ENCODE data around the gene CYP4V2. TPM values are rescaled to one million over a fixed set of nuclear protein-coding genes. Genes with fewer than 3 reads are reported as not detected.

The CYP4V2 gene
- polyA plus RNA-seq, 1 experiment: 4.2 TPM

DNA sequence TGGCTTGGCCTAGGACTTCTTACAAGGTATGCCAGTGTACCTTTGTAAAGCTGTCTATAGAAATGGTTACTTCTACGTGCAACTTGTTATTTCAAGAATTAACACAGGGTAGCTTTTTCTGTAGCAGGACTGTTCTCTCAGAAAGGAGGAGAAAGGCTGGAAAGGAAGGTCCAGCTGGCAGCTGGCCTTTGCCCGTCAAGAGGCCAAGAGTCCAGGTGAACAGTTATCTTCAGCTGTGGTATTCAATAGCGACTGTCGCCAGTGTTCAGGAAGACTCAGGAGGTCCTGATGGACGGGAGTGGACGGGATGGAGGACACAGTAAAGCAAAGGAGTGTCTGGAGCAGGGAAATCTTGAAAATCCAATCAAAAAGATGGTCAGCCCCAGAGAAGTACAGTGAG, 4.7 kb downstream of the CYP4V2 start:
- TF ChIP-seq, protein P1, sequence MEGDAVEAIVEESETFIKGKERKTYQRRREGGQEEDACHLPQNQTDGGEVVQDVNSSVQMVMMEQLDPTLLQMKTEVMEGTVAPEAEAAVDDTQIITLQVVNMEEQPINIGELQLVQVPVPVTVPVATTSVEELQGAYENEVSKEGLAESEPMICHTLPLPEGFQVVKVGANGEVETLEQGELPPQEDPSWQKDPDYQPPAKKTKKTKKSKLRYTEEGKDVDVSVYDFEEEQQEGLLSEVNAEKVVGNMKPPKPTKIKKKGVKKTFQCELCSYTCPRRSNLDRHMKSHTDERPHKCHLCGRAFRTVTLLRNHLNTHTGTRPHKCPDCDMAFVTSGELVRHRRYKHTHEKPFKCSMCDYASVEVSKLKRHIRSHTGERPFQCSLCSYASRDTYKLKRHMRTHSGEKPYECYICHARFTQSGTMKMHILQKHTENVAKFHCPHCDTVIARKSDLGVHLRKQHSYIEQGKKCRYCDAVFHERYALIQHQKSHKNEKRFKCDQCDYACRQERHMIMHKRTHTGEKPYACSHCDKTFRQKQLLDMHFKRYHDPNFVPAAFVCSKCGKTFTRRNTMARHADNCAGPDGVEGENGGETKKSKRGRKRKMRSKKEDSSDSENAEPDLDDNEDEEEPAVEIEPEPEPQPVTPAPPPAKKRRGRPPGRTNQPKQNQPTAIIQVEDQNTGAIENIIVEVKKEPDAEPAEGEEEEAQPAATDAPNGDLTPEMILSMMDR (IDR thresholded peaks at IDR 0.05; ENCODE audit: insufficient read depth, low read depth, low read length): no peak
- H3K4me3 ChIP-seq (ENCODE audit: low read depth, low read length): no peak overlapping the region
- CTCF ChIA-PET: no interaction called here
- H3K36me3 ChIP-seq (ENCODE audit: control insufficient read depth, insufficient read depth, low read length): peaks cover 6% of the 10 kb centered on the region
- no peak for DNase-seq (ENCODE audit: low read depth)
- no peaks in the 10 kb centered on the region for H3K27me3 ChIP-seq (ENCODE audit: control insufficient read depth, insufficient read depth, low read length)
- POLR2A ChIA-PET: no interaction called here

DNA sequence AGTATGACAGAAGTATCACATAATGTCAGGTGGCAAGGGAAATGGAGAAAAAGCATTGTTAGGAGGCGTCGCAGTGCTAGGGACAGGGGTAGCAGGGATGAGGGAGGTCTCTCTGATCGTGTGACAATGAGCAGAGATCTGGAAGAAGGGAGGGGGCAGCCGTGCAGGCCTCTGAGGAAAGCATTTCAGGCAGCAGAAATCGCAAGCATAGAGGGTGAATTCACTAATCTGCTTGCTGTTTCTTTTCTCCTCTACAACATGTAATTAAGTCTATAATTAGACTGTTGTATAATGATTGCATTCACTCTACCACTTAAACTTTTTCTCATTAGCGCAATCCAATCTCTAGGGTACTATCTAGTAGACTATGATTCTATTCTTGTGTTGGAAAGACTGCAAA, 9.1 kb downstream of the CYP4V2 start:
- POLR2A ChIA-PET: no interaction called here
- DNase-seq (ENCODE audit: low read depth): no peak
- TF ChIP-seq, protein P1 (IDR thresholded peaks at IDR 0.05; ENCODE audit: insufficient read depth, low read depth, low read length): no peak

DNA sequence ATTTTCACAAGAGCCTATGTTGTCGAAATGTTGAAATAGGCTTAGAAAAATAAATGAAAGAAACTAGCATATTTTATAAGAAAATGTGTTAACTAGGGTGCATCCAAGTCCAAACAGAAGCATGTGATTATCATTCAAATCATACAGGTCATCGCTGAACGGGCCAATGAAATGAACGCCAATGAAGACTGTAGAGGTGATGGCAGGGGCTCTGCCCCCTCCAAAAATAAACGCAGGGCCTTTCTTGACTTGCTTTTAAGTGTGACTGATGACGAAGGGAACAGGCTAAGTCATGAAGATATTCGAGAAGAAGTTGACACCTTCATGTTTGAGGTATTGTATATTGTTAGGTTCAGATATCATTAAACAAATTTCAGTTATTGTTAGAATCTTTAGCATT, 9.6 kb downstream of the CYP4V2 start:
- Histone ChIP-seq H3K36me3 (ENCODE audit: control insufficient read depth, insufficient read depth, low read length) (peaks cover 3% of the 10 kb centered on the region), H3K4me3 (ENCODE audit: low read depth, low read length) (no peak overlapping the region), H3K27me3 (ENCODE audit: control insufficient read depth, insufficient read depth, low read length) (no peaks in the 10 kb centered on the region)
- ChIA-PET CTCF (interaction anchor here (0.6 to 1.0 kb wide), 2 partner anchors 9 to 132 kb away, joined by 3 read pairs; partner anchors contain the start of gene TLR3), POLR2A (no interaction called here)
- no peak for DNase-seq (ENCODE audit: low read depth)
- TF ChIP-seq, protein P1 (IDR thresholded peaks at IDR 0.05; ENCODE audit: insufficient read depth, low read depth, low read length): no peak

More for the DNA sequence above, 9.1 kb downstream of the CYP4V2 start:
- Histone ChIP-seq H3K27me3 (ENCODE audit: control insufficient read depth, insufficient read depth, low read length) (no peaks in the 10 kb centered on the region), H3K36me3 (ENCODE audit: control insufficient read depth, insufficient read depth, low read length) (peaks cover 3% of the 10 kb centered on the region), H3K4me3 (ENCODE audit: low read depth, low read length) (no peak overlapping the region)
- CTCF ChIA-PET: no interaction called here

DNA sequence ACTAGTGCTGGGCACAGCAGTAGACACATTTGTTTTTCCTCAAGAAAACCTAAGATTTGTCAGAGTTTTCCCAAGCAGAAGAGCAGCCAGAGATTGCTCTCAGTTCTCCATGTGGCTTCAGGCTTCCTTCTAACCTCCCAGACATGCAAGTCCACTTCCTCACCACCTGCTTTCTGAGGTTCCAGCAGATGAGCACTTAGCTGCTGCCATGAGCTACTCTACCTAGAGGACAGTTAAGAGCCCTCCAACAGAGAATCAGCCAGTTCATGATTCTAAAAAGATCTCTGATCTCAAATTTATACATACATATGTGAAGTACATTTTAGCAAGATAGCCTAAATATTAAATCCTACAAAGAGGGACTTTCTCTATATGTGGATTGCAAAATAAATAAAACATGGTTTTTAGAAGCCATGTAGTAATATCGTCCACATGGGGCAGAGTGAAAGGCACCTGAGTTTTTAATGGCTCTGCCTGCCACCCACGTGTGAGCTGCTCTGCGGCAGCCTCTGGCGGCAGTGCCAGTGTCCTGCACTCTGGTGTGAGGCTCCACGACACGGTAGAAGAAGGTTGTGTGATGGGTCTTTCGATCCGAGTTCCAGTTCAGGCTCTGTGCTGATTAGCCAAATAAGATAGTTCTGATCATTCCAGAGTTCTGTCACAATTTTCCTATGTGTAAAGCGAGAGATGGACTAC, 10.3 kb downstream of the CYP4V2 start:
- peaks cover 3% of the 10 kb centered on the region for H3K36me3 ChIP-seq (ENCODE audit: control insufficient read depth, insufficient read depth, low read length)
- DNase-seq (ENCODE audit: low read depth): no peak
- TF ChIP-seq, protein P1 (IDR thresholded peaks at IDR 0.05; ENCODE audit: insufficient read depth, low read depth, low read length): peak; percentile 79
- H3K4me3 ChIP-seq (ENCODE audit: low read depth, low read length): no peak overlapping the region
- no peaks in the 10 kb centered on the region for H3K27me3 ChIP-seq (ENCODE audit: control insufficient read depth, insufficient read depth, low read length)
- CTCF ChIA-PET: interaction anchor here (0.6 to 1.0 kb wide), 3 partner anchors 8 to 502 kb away, joined by 3 read pairs; partner anchors contain the start of gene TLR3
- POLR2A ChIA-PET: no interaction called here

DNA sequence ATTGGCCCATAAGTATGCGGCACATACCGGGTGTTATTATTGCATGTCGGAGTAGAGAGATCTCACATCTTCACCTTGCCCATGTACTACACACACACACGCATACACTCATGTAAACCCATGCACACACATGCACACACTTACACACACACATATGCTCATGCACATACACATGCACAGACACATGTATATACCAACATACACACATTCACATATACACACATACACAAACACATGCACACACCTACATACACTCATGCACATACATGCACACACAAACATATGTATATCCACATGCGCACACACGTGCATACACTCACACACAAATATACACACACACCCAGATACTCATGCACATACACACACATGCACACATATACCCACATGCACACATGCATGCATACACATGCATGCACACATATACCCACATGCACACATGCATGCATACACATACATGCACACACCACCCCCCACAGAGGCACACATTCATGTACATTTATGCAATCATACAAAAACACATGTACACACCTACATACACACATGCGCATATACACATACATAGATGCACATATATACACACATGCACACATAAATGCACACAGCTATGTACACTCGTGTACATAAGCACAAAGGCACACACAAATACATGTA, 11.2 kb downstream of the CYP4V2 start:
- ChIA-PET POLR2A (no interaction called here), CTCF (interaction anchor here (0.6 to 0.9 kb wide), 2 partner anchors 55 to 502 kb away, joined by 3 read pairs; no protein-coding TSS in a partner anchor)
- TF ChIP-seq, protein P1 (IDR thresholded peaks at IDR 0.05; ENCODE audit: insufficient read depth, low read depth, low read length): no peak
- H3K36me3 ChIP-seq (ENCODE audit: control insufficient read depth, insufficient read depth, low read length): peaks cover 1% of the 10 kb centered on the region; the same call in 1 of the 2 replicates
- DNase-seq (ENCODE audit: low read depth): no peak
- no peak overlapping the region for H3K4me3 ChIP-seq (ENCODE audit: low read depth, low read length)
- H3K27me3 ChIP-seq (ENCODE audit: control insufficient read depth, insufficient read depth, low read length): no peaks in the 10 kb centered on the region

All from BJ (cell line).